Measurements from ENCODE around the gene VWA8. TPM values are rescaled to one million over a fixed set of nuclear protein-coding genes. Genes with fewer than 3 reads are reported as not detected.

The VWA8 gene
- total and polyA plus RNA-seq, 7 donors = 3.0 to 37.5 (median 24.7) TPM

DNA sequence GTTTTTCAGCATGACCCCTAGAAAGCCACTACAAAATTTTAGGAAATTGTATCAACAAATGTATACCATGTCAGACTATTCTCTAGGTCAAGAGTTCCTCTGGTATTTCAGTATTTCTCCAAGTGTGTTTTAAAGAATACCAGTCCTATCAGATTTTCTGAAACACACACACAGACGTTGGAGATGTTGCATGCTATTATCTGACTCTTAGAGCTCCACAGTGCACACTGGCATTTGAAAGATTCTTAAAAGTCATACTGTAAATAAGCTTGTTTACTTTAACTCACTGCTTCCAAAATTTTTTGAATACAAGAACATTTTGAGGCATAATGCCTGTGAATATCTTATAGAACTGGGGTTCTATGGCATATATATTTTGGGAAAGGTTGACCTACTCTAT is 33.8 kb upstream of the VWA8 start:
- H3K4me3 ChIP-seq = no peak overlapping the region
- H3K9me3 ChIP-seq = no peaks in the 10 kb centered on the region
- no peak overlapping the region for H3K27ac ChIP-seq
- no peaks in the 10 kb centered on the region for H3K36me3 ChIP-seq
- no peak for DNase-seq
- TF ChIP-seq, protein P1, sequence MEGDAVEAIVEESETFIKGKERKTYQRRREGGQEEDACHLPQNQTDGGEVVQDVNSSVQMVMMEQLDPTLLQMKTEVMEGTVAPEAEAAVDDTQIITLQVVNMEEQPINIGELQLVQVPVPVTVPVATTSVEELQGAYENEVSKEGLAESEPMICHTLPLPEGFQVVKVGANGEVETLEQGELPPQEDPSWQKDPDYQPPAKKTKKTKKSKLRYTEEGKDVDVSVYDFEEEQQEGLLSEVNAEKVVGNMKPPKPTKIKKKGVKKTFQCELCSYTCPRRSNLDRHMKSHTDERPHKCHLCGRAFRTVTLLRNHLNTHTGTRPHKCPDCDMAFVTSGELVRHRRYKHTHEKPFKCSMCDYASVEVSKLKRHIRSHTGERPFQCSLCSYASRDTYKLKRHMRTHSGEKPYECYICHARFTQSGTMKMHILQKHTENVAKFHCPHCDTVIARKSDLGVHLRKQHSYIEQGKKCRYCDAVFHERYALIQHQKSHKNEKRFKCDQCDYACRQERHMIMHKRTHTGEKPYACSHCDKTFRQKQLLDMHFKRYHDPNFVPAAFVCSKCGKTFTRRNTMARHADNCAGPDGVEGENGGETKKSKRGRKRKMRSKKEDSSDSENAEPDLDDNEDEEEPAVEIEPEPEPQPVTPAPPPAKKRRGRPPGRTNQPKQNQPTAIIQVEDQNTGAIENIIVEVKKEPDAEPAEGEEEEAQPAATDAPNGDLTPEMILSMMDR (IDR thresholded peaks at IDR 0.05) = no peak
- no peak for TF ChIP-seq POLR2A (IDR thresholded peaks at IDR 0.05)
- TF ChIP-seq POLR2AphosphoS5 (IDR thresholded peaks at IDR 0.05) = no peak
- no peak for TF ChIP-seq EP300 (IDR thresholded peaks at IDR 0.05)
- no peaks in the 10 kb centered on the region for H3K4me1 ChIP-seq
- WGBS, 2 donors = 82 to 85% methylated on average over 1 of the region's 1 CpG
- intact Hi-C loops (cut with DNase I) = no loop called here
- H3K27me3 ChIP-seq = no peaks in the 10 kb centered on the region

DNA sequence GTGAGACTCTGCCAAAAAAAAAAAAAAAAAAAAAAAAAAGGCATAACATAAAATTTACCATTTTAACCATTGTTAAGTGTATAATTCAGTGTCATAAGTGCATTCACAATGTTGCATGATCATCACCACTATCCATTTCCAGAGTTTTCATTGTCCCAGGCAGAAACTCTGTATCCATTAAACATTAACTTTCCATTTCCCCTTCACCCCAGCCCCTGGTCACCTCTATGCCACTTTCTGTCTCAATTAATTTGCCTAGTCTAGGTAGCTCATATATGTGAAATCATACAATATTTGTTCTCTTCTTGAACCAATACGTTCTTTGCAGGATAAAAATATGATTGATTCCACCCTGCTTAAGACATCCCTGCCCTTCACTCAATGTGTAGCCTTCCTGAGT is 31.0 kb upstream of the VWA8 start:
- H3K9me3 ChIP-seq = no peaks in the 10 kb centered on the region
- H3K4me3 ChIP-seq = no peak overlapping the region
- WGBS, 2 donors = 32 to 74% methylated on average over 1 of the region's 1 CpG
- intact Hi-C loops (cut with DNase I) = no loop called here
- H3K27ac ChIP-seq = no peak overlapping the region
- DNase-seq = no peak
- TF ChIP-seq, protein P1 (IDR thresholded peaks at IDR 0.05) = no peak
- no peak for TF ChIP-seq POLR2AphosphoS5 (IDR thresholded peaks at IDR 0.05)
- H3K4me1 ChIP-seq = no peaks in the 10 kb centered on the region
- H3K27me3 ChIP-seq = no peaks in the 10 kb centered on the region
- H3K36me3 ChIP-seq = no peaks in the 10 kb centered on the region

DNA sequence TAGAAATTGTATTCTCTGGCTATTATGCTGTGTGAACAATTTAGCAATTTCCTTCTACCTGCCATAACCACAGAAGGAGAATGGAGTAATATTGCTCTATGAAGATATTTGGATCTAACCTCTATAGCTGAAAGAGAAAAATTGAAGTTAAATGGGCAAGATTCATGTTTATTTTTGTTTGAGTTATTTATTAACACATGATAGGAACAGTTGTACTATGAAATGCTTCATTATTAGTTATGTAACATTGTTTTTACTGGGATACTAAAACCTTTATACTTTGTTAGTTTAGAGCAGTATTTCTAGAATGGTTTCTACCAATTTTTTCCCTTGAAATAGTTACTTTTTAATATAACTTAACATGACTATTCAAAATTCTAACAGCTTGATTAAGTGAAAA is 27.3 kb upstream of the VWA8 start:
- TF ChIP-seq POLR2A (IDR thresholded peaks at IDR 0.05) (no peak), EP300 (IDR thresholded peaks at IDR 0.05) (no peak), POLR2AphosphoS5 (IDR thresholded peaks at IDR 0.05) (no peak)
- TF ChIP-seq, protein P1 (IDR thresholded peaks at IDR 0.05) = no peak
- Histone ChIP-seq H3K36me3 (no peaks in the 10 kb centered on the region), H3K27ac (no peak overlapping the region), H3K9me3 (no peaks in the 10 kb centered on the region), H3K4me3 (no peak overlapping the region), H3K4me1 (no peaks in the 10 kb centered on the region), H3K27me3 (no peaks in the 10 kb centered on the region)
- no peak for DNase-seq
- intact Hi-C loops (cut with DNase I) = no loop called here

DNA sequence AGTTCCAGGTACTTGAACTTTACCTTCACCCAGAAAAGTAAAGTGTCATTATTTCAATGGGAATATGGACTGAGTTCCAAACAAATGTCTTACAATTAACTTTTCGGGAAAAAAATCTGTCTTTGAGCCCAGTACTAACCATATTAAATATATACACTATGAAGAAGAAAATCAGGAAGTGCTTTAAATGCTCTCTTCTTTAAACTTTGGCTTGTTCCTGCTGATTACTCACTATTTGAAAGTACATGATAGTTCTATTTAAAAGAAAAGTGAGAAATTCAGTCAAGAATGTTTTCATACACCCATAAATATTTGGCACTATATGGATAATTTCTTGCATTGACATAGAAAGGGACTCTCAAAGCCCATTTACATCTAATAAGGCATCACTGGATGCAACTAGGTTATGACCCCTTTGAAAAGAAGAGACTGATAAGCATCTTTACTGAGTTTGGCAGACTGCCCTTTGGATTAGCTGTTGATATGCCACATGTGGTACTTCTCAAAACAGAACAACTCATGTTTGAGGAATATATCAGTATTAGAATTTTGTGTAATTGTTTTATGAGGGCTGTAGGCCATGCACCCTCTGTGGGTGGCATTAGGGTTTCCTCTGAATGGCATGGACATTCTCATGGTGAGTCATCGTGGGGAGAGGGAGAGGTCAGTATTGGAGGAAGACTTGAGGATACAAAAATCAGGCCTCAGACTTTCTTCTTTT is 25.0 kb upstream of the VWA8 start:
- H3K4me1 ChIP-seq = no peaks in the 10 kb centered on the region
- intact Hi-C loops (cut with DNase I) = no loop called here
- H3K9me3 ChIP-seq = no peaks in the 10 kb centered on the region
- TF ChIP-seq EP300 (IDR thresholded peaks at IDR 0.05) (no peak), POLR2AphosphoS5 (IDR thresholded peaks at IDR 0.05) (no peak), POLR2A (IDR thresholded peaks at IDR 0.05) (no peak)
- TF ChIP-seq, protein P1 (IDR thresholded peaks at IDR 0.05) = no peak
- no peaks in the 10 kb centered on the region for H3K27me3 ChIP-seq
- WGBS, 2 donors = 81% methylated on average over 2 of the region's 2 CpGs
- no peak for DNase-seq
- H3K4me3 ChIP-seq = no peak overlapping the region
- no peak overlapping the region for H3K27ac ChIP-seq
- H3K36me3 ChIP-seq = no peaks in the 10 kb centered on the region
